Fibroblast of skin of back (primary cell): Measurements from ENCODE around the gene NEU4.

Experiments
- DNase-seq: peaks from one replicate; pipeline ENCODE4 v3.0.0-alpha.2; 2013

NEU4 gene

DNA sequence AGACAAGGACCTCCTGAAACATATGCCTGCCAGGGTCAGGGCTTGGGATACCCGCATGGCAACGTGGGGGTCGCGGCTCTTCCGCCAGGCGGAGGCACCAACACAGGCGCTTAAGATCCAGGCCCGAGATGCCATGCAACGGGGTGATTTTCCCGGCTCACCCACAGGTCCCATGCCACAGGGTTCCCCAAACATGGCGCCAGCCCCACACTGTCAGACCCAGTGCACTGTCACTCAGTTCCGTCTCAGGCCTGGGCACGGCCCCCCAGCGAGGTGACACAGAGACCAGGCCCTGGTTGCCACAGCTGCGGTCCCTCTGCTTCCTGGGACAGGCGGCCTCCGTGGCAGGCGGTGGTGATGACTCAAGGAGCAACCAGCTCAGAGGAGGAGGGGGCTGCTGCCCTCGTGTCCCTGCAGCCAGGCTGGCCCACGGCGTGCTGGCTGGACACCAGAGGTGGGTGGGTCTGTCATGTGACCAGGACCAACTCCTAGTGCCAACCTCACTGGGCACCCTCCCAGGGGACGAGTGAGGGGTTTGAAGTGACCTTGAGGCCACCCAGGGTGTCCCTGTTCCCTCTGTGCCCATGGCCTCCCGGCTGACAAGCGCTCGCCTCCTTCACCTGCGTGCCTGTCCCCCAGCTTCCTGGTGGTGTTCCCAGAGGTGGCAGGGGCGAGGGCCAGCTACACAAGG lies 44.8 kb downstream of the NEU4 start:
- DNase-seq = peak; percentile 58

DNA sequence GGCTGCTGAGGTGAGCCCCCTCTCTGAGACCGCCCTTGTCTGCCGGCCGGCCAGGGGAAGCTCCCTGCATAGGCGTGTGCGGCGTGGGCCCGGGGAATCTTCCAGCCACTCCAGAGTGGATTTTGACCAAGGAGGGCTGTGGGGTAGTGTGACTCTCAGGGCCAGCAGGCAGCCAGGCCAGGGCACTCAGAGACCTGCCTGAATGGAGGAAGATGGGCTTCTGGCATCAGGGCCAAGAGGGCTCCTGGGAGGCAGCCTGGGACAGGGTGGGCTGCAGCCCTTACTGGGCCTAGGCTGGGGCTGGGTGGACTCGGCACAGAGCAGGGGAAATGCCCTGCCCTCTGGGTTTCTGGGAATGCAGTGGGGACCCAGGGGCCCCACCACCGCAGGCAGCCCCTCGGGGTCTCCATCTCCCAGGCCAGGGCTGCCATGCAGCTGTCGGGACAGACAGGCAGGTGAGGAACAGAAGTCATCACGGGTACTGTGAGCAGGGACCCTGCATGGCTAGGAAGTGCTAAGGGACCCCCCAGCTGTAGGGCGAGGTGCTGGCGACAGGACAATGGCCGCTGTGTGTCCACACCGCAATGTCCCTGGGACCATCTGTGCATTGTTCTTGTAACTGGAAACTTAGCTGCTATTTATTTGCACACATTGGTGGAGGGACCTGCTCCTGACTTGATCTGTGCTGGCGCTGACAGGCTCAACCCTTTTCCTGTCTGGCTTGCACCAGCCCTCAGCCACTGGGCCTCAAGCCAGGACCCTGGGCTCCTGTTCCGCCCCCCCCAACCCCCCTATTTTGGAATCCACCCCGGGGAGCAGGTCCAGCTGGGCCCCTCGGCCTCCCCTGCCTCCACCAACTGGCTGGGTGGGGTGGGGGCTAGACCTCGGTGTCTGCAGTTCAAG lies 45.6 kb downstream of the NEU4 start:
- DNase-seq = no peak

DNA sequence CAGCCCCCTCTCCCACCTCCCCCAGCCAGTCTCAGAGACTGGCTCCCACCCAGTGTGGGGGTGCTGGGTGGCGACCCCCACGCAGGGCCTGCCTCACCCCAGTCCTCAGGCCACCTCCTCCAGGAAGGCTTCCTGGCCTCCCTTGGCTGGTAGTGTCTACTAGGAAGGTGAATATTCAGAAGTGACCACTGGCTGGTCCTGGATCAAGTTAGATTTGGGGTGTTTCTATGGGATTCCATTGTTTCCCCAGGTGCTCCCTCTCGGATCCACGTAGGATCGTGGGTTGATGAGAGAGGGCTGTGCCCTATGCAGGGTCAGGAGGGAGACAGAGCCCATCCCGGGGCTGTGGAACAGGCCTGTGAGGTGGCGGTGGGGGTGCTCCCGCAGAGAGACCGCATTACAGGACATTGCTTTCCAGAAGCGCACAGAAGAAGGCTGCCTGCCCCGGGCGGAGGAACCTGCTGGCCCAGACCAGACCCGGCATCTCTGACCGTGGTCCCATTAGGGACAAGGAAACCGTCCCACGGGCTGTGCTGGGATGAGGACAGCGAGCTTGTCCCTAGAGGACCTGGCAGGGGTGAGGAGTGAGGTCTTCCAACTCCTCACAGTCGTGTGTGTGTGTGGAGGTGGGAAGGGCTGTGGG lies 46.4 kb downstream of the NEU4 start:
- no peak for DNase-seq

GRCh38 chr2:241855888-241856422 lies 47.0 kb downstream of the NEU4 start:
- DNase-seq = no peak

GRCh38 chr2:241857041-241857541 lies 48.1 kb downstream of the NEU4 start:
- DNase-seq = no peak

DNA sequence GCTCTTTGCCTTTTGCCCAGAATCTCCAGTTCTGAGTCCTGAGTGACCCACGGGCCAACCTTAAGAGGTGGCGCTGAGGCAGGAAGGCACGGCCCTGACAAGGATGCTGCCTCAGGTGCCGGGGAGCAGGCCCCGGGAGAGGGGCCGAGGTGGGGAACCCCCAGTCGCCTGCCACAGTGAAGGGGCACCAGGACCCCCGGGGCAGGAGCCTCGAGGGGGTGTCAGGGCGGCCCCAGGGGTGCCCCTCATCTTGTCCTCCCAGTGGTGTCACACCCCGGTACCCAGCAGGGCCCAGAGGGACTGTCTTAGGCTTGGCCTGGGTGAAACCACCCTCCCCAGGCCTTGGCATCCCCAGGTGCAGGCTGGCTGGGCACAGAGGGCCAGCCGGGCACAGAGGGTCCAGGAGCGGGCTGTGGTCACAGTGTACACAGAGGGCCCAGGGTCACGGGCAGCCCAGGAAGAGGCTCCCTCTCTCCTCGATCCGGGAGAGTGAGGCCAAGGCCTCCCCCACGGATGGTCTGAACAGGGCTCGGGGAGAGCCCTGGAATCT lies 48.7 kb downstream of the NEU4 start:
- no peak for DNase-seq

DNA sequence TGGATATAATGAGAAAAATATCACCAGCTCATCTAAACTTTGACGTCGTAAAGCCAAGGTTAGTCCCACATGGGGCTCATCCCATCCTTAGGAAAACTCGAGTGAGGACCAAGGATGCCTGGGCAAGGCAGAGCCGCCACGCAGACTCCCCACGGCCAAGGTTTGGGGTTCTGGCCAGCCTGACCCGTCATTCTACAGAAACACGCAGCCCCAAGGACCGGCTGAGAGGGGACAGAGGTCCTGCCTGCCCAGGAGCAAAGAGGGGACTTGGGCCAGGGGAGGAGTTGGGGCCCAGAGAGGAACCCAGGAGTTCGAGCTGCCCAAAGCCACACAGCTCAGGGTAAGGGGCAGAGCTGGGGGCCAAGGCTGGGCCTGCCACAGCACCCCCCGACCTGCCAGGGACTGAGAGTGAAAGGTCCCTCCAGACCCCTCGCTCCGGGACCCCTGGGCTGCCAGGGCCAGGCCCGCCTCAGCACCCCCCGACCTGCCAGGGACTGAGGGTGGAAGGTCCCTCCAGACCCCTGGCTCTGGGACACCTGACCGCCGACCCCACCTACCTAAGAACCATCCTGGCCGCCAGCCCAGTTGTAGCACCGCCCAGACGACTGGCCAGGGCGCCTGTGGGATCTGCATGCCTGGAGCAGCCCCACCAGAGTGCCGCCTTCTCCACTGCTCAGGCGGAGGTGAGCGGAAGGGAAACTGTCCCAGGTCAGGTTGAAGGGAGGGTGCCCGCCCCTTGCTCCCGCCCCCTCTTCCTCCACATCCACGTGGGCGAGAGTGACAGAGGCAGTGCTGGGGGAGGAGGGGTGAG lies 49.4 kb downstream of the NEU4 start, which contains the start of gene PDCD1:
Gene PDCD1 (minus strand): TSS at position 689 of the 811 bp plus-strand sequence. CDS start 56 bp downstream, at position 633.
- no peak for DNase-seq

GRCh38 chr2:241859017-241859435 lies 50.0 kb downstream of the NEU4 start:
- no peak for DNase-seq

DNA sequence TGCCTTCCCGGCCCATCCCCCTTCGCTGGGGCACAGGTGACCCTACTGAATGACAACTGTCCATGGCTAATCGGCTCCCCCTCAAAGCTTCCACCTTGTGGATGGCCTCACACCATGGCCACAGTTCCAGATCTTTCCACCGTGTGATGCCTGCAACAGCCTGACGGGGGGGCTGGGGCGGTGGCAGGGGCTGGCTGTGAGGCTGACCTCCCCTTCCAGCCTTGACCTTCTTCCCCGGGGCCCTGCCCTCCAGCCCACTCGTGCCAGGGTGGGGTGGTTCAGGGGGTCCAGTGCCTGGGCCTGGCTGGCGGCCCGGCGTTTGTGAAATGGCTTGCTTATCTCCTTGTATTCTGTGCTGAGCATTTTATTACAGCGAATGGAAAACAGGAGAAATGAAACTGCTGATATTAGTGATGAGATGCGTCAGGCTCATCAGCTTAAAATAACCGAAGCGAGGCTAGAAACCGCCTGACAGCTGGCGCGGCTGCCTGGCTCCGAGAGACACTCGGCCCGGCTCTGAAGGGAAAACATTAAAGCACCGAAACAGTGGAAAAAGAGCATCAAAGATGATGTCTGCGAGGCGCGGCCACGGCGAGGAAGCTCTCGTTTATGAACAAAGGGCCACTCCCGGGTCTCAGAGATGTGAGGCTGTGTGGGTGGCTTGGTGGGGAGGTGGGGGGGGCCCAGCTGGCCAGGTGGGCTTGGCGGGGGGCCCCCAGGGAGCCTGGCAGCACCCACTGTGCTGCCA lies 50.6 kb downstream of the NEU4 start:
- no peak for DNase-seq

GRCh38 chr2:241860184-241861078 lies 51.4 kb downstream of the NEU4 start:
- DNase-seq = no peak

- no peak for DNase-seq
Measured at GRCh38 chr2:241861264-241861663, 52.3 kb downstream of the NEU4 start.

GRCh38 chr2:241862093-241862492 lies 53.1 kb downstream of the NEU4 start:
- DNase-seq = no peak

DNA sequence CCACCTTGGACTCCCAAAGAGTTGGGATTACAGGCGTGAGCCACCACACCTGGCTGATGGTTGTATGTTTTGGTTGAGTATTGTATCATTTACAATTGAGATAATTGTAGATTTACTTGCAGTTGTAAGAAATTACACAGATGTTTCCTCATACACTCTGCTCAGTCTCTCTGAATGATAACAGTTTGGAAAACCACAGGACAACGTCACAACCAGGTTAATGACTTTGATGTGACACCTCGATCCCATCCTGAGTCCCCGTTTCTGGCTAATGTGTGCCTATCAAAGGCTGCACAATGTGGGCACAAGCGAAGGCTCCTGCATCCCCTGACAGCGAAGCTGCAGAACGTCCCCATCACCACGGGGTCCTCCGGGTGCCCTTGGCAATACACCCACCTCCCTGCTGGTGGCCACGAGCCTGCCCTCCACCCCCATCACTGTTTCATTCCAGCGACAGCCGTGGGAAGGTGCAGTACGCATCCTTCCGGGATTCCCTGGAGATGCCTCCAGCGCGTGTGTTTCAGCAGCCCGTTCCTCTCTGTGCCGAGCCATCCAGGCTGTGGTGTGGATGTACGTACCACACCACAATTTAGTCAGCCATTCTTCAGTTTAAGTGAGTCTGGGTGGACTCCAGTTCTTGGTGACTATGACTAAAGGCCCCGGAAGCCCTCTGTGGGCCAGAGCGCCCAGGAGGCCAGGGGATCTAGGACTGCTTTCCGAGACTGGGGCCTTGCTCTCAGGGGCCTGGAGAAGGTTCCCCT lies 54.0 kb downstream of the NEU4 start:
- no peak for DNase-seq

DNA sequence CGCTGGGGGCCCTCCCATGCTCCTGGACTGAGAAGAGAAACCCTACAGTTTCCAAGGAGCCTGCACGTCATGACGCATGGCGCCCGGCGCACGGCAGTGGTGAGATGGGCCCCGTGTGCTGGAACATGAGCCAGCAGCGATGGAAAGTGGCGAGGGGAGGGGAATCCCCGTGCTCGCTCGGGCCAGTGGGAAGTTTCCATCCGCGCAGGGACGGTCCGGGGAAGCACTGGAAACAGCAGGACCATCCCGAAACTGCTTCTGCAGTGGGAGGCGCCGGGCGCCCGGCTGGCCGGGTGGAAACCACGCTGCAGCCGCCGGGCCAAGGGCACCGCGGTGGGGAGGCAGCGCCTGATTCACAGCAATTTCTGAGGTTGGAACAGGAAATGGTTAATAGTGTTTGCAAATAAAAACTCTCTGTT lies 54.6 kb downstream of the NEU4 start:
- no peak for DNase-seq

GRCh38 chr2:241864168-241864849 lies 55.3 kb downstream of the NEU4 start:
- DNase-seq = no peak

DNA sequence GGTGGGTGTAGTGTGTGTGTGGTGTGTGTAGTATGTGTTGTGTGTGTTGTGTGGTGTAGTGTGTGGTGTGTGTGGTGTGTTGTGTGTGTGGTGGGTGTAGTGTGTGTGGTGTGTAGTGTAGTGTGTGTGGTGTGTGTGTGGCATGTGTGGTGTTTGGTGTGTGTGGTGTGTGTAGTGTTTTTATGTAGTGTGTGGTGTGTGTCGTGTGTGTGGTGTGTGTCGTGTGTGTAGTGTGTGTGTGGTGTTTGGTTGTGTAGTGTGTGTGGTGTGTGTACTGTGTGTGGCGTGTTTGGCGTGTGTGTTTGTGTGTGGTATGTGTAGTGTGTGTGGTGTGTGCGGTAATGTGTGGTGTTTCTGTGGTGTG lies 55.8 kb downstream of the NEU4 start:
- DNase-seq = no peak

GRCh38 chr2:241865416-241865956 lies 56.5 kb downstream of the NEU4 start:
- DNase-seq = no peak
